Dedifferentiated amniotic fluid mesenchymal stem cell (primary cell): ENCODE results near the gene TWF2.

Experiments
- DNase-seq: peaks from one replicate; pipeline ENCODE4 v3.0.0-alpha.2; 2016; ENCODE audit errors: extremely low spot score

Gene TWF2

DNA sequence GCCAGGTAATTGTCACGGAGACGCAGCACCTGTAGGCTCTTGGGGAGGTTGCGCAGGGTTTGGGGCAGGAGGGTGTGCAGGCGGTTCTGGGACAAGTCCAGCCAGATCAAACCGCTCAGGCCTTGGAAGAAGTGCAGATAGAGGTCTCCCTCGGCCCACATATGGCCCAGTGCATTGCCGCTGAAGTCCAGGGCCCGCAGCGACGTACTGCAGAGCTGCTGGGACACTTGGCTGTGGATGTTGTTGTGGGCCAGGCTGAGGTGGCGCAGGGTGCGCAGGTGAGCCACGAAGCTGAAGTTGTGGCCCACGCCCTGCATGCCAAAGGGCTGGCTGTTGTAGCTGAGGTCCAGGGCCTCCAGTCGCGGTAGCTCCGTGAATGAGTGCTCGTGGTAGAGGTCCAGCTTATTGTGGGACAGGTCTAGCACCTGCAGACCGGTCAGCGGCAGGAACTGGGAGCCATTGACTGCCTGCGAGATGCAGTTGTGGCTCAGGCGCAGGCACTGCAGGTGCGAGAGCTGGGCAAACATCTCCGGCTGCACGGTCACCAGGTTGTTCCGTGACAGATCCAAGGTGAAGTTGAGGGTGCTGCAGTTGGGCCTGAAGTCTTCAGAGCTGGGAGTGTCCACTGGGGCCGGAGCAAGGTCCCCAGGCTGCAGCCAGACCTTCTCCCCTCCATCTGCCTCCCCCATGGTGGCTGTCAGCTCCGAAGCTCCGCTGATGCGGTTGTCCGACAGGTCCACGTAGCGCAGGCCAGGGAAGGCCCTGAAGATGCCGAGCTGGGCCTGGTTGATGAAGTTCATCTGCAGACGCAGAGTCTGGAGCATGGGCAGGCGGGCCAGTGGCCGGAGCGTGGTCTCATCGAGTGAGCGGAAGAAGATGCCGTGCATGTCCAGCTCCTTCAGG is 16.4 kb downstream of the TWF2 start:
- DNase-seq = no peak

DNA sequence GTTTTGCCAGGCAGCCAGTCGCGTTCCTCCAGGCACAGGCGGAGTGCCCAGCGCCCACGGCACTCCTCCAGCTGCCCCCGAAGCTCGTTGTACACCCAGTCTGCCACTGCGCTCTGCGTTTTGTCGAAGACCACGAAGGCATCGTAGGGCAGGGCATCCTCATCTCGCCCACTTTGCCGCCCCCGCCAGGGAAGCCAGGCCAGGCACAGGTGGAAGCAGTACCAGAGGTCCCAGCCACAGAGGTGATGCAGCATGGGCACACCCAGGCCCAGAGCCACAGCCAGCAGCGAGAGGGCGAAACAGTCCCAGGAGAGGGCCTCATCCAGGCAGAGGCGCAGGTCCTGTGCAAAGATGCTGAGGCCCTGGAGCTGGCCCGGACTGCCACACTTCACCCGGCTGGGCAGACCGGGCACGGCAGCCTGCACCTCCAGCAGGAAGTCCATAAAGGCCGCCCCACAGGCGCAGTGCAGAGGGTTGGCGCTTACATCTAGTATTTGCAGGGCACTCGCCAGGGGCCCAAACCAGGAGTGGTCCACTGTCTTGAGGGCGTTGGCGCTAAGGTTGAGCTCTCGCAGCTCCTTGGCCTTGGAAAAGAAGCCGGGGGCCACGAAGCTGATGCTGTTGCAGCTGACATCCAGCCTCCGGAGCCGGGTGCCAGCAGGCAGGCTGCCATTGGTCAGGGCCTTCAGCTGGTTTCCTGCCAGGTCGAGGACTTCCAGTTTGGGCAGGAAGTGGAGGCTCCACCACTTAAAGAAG is 17.2 kb downstream of the TWF2 start:
- no peak for DNase-seq

DNA sequence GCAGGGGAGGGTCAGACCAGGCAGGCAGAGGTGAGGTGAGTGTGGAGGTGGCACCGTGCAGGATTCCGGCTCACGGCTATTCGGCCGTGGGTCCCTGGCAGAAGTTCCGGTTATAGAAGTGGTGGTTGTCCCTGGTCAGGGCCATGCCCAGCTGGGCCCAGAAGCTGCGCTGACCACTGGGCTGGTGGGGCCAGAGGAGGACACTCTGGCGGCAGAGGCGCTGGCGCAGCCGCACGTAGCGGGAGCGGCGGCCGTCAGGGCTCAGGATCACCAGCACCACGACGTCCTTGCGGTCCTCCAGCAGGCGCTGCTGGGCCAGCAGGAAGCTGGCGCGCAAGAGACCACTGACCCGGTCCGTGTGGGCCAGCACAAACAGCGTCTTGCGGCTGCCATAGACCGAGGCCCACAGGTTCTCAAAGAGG is 17.8 kb downstream of the TWF2 start:
- DNase-seq = no peak

DNA sequence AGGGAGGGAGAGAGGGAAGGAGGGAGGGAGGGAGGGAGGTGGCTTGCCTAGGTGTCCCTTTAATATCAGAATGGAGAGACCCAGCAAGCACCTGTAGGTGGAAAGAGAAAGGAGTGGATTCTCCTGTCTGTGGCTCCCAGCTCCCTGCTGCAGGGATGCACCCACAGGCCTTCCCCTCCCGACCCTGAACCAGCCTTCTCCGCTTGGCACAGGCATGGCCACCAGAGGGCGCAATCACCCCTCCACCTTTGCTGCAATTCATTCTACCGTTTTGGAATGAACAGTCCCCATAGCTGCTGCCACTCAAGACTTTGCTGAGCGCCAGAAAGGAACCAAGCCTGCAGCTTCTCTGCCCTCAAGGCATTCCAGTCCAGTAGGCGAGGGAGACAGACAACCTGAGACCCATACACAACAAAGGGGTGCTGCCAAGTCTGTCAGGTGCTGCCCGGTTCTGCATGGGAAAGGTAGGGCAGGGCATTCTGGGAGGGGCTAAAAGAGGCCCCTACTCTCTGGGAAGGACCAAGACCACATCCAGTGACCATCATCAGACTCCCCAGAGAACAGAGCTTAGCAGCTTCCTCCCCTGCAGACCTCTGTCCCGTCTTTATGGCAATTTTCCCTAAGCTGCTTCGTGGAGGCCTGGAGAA is 18.5 kb downstream of the TWF2 start:
- peak; percentile 68 for DNase-seq

DNA sequence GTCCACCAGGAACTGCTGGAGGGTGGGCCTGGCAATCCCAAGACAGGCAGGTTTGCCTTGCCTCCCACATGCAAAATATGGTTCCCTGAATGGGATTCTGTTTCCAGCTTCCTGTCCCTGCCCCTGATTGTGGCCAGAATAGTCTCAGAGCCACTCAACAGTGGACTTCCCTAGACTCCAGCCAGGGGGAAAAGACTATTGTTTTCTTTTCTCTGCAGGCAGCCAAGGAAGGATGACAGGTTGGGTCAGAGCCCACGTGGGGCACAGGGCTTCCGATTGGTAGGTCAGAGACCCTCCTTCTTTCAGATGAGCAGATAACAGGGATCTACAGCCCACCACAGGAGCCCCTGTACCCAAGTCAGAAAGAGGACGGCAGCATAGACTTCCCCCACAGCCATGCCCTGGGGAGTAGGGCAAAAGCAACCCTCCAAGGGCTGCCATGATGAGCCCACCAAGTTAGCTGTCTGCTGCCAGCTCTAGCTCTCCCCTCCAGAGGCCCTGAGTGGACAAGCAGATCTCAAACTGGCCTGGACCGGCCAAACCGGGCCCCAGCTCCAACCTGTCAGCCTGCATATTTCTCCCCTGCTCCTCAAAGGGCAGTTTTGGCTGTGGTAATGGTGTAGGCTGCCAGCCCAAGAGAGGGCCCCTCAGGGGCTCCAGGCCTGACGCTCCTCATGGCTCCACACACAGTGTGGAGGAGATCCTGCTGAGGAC is 19.9 kb downstream of the TWF2 start:
- no peak for DNase-seq

DNA sequence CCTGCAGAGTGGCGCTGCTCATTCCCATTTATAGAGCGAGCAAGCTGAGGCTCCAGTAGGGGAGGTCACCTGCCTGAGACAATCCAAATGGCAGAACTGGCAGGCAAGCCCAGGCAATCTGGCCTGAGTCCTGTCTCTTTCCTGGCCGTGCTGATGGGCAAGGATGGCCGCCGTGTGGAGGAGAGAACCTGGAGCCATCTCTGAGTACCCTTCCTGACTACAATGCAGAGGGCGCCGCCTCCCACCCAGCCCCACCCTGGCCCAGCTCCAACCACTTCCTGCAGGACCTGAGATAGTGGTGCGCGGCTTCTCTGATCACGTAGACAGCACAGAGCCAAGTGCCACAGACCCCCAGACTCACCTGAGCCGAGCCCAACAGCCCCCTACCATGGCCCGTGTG is 20.5 kb downstream of the TWF2 start:
- DNase-seq = no peak

DNA sequence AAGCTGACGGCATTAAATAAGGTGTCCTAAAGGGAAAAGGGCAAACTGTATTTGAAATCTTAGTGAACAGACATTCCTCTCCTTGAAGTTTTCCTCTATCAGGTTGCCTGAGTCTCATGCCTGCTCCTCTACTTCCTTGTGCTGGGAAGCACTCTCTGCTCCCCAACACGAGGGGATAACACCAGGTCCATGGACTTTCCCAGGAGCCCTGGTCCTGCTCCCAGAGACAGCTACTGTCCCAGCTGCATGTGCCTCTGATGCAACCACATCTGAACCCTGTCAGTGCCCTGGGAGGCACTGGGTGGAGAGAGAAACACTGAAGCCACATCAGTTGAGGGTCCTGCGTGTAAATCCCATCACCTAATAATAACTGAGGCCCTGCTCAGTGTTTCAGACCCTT is 20.9 kb downstream of the TWF2 start:
- DNase-seq = no peak

DNA sequence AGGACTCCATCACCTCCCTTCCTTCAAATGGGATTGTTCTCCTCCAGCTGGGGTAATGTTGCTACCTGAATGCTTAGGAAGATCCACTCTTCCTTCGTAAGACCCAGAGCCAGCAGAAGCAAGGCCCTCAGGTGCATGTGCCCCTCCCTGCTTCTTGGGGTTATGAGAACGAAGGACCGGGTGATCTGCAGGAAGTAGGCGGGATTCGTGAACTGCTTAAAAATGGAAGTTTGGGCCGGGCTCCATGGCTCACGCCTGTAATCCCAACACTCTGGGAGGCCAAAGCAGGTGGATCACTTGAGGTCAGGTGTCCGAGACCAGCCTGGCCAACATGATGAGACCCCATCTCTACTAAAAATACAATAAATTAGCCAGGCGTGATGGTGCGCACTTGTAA is 21.6 kb downstream of the TWF2 start:
- no peak for DNase-seq

DNA sequence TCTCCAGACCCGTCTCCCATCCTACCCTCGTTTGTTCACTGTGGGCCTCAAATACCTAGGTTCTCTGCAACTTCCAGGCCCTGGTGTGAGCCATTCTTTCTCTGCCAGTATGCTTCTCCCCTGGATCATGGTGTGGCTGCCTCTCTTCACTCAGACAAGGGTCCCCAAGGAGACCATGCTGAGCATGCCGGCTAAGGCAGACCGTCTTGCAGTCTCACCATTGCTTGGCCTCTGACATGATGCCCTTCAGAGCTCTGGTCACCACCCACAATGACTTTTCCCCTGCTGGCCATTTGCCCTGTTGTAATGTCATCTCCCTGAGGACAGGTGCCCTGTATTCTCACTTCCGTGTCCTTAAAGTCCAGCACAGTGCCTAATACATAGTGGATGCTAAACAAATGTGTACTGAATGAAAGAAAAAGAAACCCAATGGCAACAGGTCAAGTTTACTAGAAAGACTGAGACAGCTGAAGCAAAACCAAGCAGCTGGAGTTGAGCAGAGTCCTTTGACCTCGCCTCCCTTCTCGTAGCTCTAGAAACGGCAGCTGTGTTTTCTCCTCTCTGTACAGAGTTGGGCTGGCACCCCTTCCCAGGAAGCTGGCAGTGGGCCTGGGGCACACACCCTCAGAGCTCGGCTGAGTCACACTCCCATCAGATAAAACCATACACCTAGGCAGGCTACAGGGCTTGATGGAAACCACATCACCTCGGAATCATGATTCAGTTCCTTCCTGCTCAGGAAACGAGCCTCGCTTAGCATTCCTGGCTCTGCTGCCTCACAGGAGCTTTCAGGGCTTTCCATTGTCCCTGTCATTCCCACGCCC is 22.2 kb downstream of the TWF2 start:
- peak; percentile 43 for DNase-seq

DNA sequence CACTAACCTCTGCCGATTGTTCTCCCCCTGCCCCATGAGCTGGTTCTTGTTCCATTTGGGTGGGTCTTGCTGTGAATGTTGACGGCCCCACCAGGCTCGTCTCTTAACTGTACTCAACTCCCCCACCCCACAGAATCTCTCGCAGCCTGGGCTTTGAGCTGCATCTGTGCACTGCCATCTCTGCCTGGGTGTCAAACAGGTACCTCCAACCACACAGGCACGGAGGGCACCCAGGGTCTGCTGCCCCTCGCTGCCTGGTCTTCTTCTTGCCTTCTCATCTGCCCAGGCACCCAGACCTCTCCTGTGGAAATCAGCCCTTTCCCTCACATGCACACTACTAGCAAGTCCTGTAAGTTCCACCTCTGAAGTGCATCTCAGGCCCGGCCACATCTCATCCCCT is 23.6 kb downstream of the TWF2 start:
- DNase-seq = no peak

DNA sequence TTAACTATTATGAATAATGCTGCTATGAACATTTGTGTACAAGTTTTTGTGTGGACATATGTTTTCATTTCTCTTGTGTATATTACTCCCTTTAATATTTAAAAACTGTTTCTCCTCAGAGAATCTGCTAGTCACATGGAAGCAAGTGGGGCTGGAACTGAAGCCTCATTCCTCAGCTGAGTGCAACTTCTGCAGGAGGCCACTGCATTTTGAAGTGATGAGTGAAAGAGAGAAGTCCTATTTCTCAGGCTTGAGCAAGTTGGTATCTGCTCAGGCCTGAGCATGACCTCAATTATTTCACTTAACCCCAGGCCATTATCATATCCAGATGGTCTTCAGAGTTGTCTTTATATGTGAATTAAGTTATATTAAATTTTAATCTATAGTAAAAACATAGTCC is 25.1 kb downstream of the TWF2 start:
- DNase-seq = no peak

DNA sequence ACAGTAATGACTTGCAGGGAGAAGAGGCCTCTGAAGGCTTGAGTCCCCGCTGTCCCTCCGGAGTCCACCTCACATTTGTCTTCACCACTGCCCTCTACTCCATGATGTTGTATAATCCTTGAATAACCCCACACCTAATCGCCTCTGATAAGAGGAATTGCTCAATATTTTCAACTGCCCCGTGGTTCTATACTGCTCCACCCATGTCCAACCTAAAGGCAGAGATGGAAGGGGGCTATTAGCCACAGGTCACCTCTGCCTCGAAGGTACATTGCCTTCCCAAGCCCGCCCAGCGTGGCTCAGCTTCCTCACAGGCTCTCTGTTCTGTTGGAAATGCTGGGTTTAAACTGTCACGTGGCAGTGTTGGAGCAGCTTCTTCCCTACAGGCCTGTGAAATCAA is 26.0 kb downstream of the TWF2 start:
- DNase-seq = no peak

DNA sequence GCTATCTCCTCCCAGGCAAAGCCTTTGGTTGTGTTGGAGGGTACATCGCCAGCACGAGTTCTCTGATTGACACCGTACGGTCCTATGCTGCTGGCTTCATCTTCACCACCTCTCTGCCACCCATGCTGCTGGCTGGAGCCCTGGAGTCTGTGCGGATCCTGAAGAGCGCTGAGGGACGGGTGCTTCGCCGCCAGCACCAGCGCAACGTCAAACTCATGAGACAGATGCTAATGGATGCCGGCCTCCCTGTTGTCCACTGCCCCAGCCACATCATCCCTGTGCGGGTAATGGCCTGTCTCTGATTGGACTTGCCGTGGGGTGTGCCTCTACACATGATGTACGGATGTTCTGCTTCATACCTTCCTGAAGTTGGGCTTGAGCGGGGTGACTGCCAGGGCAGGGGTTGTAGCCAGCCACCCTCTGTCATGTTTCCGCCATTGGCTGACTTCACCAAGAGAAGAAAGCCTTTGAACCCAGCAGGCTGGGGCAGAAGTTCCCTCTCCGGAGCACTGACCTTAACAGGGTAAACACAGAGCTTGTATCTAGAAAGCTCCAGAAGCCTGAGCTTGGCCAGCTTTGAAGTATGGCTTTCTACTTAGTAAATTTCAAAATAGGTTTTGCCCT is 27.6 kb downstream of the TWF2 start:
- no peak for DNase-seq

DNA sequence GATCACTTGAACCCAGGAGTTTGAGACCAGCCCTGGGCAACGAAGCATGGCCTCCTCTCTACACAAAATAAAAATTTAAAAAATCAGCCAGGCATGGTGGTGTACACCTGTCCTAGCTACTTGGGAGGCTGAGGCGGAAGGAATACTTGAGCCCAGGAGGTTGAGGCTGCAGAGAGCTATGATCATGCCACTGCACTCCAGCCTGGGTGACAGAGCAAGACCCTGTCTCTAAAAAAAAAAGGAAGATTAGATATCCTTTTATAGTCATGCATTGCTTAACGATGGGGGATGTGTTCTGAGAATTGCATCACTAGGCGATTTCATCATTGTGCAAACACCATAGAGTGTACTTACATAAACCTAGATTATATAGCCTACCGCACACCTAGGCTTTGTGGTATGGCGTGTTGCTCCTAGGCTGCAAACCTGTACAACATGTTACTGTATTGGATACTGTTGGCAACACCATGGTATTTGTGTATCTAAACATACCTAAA is 28.4 kb downstream of the TWF2 start:
- DNase-seq = no peak

DNA sequence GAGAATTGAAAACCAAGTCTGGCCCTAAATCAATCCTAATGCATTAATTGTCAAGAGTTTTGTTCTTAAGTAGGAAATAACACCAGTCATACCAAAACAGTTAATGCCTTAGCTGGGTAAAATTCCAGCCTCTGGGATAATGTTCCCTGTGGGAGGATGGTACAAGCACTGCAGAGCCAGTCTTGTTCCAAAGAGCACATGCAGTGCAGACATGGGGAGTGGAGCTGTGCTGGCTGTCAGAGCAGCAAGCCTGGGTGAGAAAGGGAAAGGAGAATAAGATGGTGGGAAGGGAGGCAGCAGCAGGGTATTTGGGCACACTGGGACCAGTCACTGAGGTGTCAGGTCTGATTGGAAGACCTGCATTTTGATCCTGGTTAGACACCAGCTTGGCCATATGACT is 28.9 kb downstream of the TWF2 start:
- DNase-seq = no peak

DNA sequence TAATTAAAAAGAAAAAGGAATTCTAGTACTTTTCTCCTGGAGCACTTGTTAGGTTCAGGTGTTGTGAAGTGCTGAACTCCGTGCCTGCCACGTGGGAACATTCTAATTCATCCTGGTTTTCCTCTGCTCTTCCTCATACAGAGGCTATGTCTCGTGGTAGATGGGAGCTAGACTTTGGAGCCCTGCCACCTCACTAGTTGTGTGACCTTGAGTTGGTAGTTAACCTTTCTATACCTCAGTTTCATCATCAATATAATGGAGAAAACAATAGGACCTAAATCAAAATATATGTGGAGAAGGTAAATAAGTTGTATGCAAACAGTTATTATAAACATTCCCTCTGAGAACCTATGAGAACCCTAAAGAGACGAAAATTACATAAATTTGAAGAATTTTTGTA is 30.4 kb downstream of the TWF2 start:
- DNase-seq = no peak

DNA sequence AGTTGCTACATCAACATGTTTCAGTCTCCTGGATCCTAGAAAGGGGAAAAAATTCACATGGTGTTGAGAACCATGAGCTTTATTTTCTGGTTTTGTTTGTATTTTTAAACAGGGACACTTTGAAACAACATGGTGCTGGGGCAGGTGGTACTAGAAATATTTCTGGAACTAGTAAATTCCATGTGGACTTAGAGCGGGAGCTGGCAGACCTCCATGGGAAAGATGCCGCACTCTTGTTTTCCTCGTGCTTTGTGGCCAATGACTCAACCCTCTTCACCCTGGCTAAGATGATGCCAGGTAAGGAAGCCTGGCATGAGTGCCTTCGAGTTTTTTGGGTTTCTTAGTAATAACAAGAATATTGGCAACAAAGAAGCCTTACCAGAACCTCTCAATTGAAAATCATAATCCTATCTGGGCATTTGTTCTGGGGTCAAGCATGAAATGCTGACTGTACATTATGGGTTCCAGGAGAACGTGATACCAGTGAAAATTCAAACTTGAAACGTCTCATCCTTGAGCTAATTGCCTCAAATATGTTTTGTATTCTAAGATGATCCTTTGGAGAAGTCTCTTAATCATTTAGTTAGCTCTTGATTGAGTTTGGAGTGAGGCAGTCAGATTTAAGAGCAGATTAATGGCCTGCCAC is 33.1 kb downstream of the TWF2 start:
- DNase-seq = no peak

DNA sequence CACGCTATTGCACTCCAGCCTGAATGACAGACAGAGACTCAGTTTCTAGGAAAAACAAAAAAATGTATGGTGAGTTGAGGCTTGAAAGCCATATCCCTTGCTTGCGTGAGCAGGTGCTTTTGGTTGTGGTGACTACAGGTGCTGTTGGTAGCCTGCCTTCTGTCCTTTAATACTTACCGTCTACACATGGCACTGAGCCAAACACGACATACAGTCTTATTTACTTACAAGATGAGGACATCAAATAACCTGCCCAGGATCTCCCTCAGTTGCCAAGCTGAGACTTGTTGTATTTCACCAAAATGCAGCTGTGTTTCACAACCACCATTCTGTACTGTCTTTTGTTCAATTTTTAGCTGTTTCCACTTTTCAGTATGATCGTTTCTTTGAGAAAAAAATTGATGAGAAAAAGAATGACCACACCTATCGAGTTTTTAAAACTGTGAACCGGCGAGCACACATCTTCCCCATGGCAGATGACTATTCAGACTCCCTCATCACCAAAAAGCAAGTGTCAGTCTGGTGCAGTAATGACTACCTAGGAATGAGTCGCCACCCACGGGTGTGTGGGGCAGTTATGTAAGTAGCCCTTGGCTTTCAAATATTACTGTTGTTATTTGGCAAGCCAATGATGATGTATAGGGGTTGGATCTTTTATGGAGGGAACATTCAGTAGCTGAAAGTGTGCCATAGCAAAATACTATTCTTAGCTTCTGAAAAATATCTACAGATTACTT is 34.5 kb downstream of the TWF2 start:
- no peak for DNase-seq

DNA sequence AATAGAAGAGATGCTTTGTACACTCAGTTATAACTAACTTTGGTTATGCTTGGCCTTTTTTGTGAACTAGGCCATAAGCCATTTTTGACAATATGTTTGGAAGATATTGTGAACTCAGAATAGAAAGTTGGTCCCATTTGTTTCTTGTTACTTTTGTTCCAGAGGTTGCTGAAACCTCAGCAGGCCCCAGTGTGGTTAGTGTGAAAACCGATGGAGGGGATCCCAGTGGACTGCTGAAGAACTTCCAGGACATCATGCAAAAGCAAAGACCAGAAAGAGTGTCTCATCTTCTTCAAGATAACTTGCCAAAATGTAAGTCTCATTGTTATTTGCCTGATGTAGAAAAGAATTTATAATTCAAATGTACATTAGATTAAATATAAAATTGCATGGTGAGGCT is 35.3 kb downstream of the TWF2 start:
- no peak for DNase-seq
